GM23338 (cell line): Measurements from ENCODE around the gene FBXW7. TPM values are rescaled to one million over a fixed set of nuclear protein-coding genes. Genes with fewer than 3 reads are reported as not detected.

Experiments used
- ATAC-seq: fragments of 200-7000 bp; cut with Tn5 transposase; 3 replicates; pipeline ENCODE4 v1.9.1; 2020
- DNase-seq: peaks from one replicate; pipeline ENCODE4 v3.0.0-alpha.2; 2015; ENCODE audit warnings: low spot score
- H2AFZ ChIP-seq: fragments of 200-600 bp; sonication (generic); 2 replicates; pipeline ENCODE4 v1.8.0; 2016; ENCODE audit warnings: antibody characterized with exemption, mild to moderate bottlenecking, moderate library complexity
- H3F3A ChIP-seq: fragments of 200-600 bp; sonication (generic); replicated peaks from 2 replicates; pipeline ENCODE4 v1.8.0; 2017; ENCODE audit warnings: antibody characterized with exemption, mixed run types, low read depth
- H3K27ac ChIP-seq: fragments of 200-600 bp; sonication (generic); 2 replicates; pipeline ENCODE4 v1.6.1; 2016; ENCODE audit warnings: low read depth
- H3K27me3 ChIP-seq: fragments of 200-600 bp; sonication (generic); 2 replicates; pipeline ENCODE4 v1.8.0; 2016; ENCODE audit warnings: mild to moderate bottlenecking, mixed run types, moderate library complexity; ENCODE audit not compliant: insufficient read depth
- H3K36me3 ChIP-seq: fragments of 200-600 bp; sonication (generic); 2 replicates; pipeline ENCODE4 v1.8.0; 2016; ENCODE audit warnings: mild to moderate bottlenecking; ENCODE audit not compliant: insufficient read depth
- H3K4me1 ChIP-seq: fragments of 200-600 bp; sonication (generic); 2 replicates; pipeline ENCODE4 v1.8.0; 2016; ENCODE audit warnings: mild to moderate bottlenecking, moderate library complexity; ENCODE audit not compliant: insufficient read depth
- H3K4me2 ChIP-seq: fragments of 200-600 bp; sonication (generic); 2 replicates; pipeline ENCODE4 v1.7.1; 2017; ENCODE audit warnings: mixed run types
- H3K4me3 ChIP-seq: fragments of 200-600 bp; sonication (generic); 2 replicates; pipeline ENCODE4 v1.6.1; 2016; ENCODE audit warnings: mixed run types
- H3K79me2 ChIP-seq: fragments of 200-600 bp; sonication (generic); replicated peaks from 2 replicates; pipeline ENCODE4 v1.8.0; 2017; ENCODE audit warnings: mild to moderate bottlenecking; ENCODE audit not compliant: insufficient read depth
- H3K9me2 ChIP-seq: fragments of 200-600 bp; sonication (generic); 2 replicates; pipeline ENCODE4 v1.8.0; 2017; ENCODE audit not compliant: insufficient read depth
- H4K20me1 ChIP-seq: fragments of 200-600 bp; sonication (generic); replicated peaks from 2 replicates; pipeline ENCODE4 v1.8.0; 2017; ENCODE audit warnings: mild to moderate bottlenecking; ENCODE audit not compliant: insufficient read depth
- H3K27ac Mint-ChIP-seq: 2 replicates; pipeline ENCODE4 v1.8.0; 2020; ENCODE audit warnings: inconsistent platforms, mild to moderate bottlenecking, moderate library complexity, mixed read lengths
- H3K27me3 Mint-ChIP-seq: 3 replicates; pipeline ENCODE4 v1.8.0; 2022; ENCODE audit warnings: low read depth, mild to moderate bottlenecking, moderate library complexity, mixed read lengths, inconsistent platforms; ENCODE audit not compliant: insufficient read depth, poor library complexity
- H3K36me3 Mint-ChIP-seq: 3 replicates; pipeline ENCODE4 v1.8.0; 2021; ENCODE audit warnings: low read depth, mild to moderate bottlenecking, inconsistent platforms, moderate library complexity, mixed read lengths
- H3K4me1 Mint-ChIP-seq: 3 replicates; pipeline ENCODE4 v1.8.0; 2020; ENCODE audit warnings: mild to moderate bottlenecking, inconsistent platforms, mixed read lengths
- H3K4me3 Mint-ChIP-seq: 3 replicates; pipeline ENCODE4 v1.8.0; 2021; ENCODE audit warnings: moderate library complexity, mild to moderate bottlenecking, inconsistent platforms, mixed read lengths
- H3K9me3 Mint-ChIP-seq: 3 replicates; pipeline ENCODE4 v1.8.0; 2020; ENCODE audit warnings: moderate library complexity, mild to moderate bottlenecking, inconsistent platforms, mixed read lengths
- CREB1 ChIP-seq: fragments of 250-450 bp; sonication (Bioruptor Pico); IDR thresholded peaks from 2 replicates; pipeline ENCODE4 v1.5.0; 2020; ENCODE audit warnings: low read depth, mild to moderate bottlenecking, moderate library complexity
- CTCF ChIP-seq, 2 experiments: fragments of 200-600 bp in 1 of 2; sonication (generic) in 1 of 2; conservative IDR thresholded peaks; 2 replicates each; pipeline versions ENCODE4 v1.5.1 to v1.6.1; 2016 to 2017; ENCODE audit warnings: antibody characterized with exemption in 2 of 2, low read depth in 2 of 2, mild to moderate bottlenecking in 2 of 2, moderate library complexity in 1 of 2
- ETS1 ChIP-seq: IDR thresholded peaks from 2 replicates; pipeline ENCODE4 v1.6.1; 2016; ENCODE audit warnings: antibody characterized with exemption
- EZH2 ChIP-seq: fragments of 200-600 bp; sonication (generic); IDR thresholded peaks from one replicate; pipeline ENCODE4 v1.8.0; 2017; ENCODE audit warnings: antibody characterized with exemption, mild to moderate bottlenecking, low read depth; ENCODE audit not compliant: unreplicated experiment
- EZH2phosphoT487 ChIP-seq: fragments of 200-600 bp; sonication (generic); IDR thresholded peaks from one replicate; pipeline ENCODE4 v1.8.1; 2018; ENCODE audit warnings: antibody characterized with exemption; ENCODE audit not compliant: unreplicated experiment
- NANOG ChIP-seq: IDR thresholded peaks from 2 replicates; pipeline ENCODE4 v1.6.1; 2016; ENCODE audit warnings: antibody characterized with exemption, borderline replicate concordance
- POLR2AphosphoS5 ChIP-seq: IDR thresholded peaks from 2 replicates; pipeline ENCODE4 v1.6.1; 2016; ENCODE audit warnings: antibody characterized with exemption, low read depth
- REST ChIP-seq: IDR thresholded peaks from one replicate; pipeline ENCODE4 v1.6.1; 2018; ENCODE audit warnings: antibody characterized with exemption; ENCODE audit not compliant: unreplicated experiment
- STAT1 ChIP-seq: IDR thresholded peaks from one replicate; pipeline ENCODE4 v1.6.1; 2016; ENCODE audit warnings: antibody characterized with exemption; ENCODE audit not compliant: unreplicated experiment
- ZNF114 ChIP-seq: fragments of 250-450 bp; sonication (Bioruptor Pico); IDR thresholded peaks from 2 replicates; pipeline ENCODE4 v1.5.0; 2020; ENCODE audit warnings: mild to moderate bottlenecking, moderate library complexity
- ZNF331 ChIP-seq: fragments of 250-450 bp; sonication (Bioruptor Pico); IDR thresholded peaks from 2 replicates; pipeline ENCODE4 v1.5.0; 2020; ENCODE audit warnings: low read depth, mild to moderate bottlenecking, moderate library complexity
- ZNF462 ChIP-seq: fragments of 250-450 bp; sonication (Bioruptor Pico); IDR thresholded peaks from 2 replicates; pipeline ENCODE4 v1.5.0; 2020; ENCODE audit warnings: mild to moderate bottlenecking, moderate library complexity
- polyA plus RNA-seq: library from polyadenylated mRNA; unstranded; fragments of >200 nt; fragmentation: Nextera tagmentation; extraction: Ambion mirVana; gene quantifications from 2 replicates; pipeline ENCODE4 v1.2.1, GENCODE V29; 2016
- total RNA-seq: library from RNA; depleted of rRNA; stranded (reverse); fragments of >200 nt; shearing (Covaris generic); gene quantifications from 2 replicates; pipeline ENCODE4 v1.2.3, GENCODE V29; 2014

Gene FBXW7
- total and polyA plus RNA-seq, 2 experiments from 2014 or later: 25.8 to 34.7 TPM

GRCh38 chr4:152522245-152522644 is 13.6 kb downstream of the FBXW7 start (continued):
- no peak for TF ChIP-seq REST
- no peak for TF ChIP-seq STAT1
- no peak for TF ChIP-seq ETS1
- TF ChIP-seq POLR2AphosphoS5: no peak
- no peak for TF ChIP-seq EZH2
- TF ChIP-seq EZH2phosphoT487: no peak
- no peak for TF ChIP-seq CTCF (conservative IDR thresholded peaks at IDR 0.05; ENCODE audit: low read depth in 2 of 2)

DNA sequence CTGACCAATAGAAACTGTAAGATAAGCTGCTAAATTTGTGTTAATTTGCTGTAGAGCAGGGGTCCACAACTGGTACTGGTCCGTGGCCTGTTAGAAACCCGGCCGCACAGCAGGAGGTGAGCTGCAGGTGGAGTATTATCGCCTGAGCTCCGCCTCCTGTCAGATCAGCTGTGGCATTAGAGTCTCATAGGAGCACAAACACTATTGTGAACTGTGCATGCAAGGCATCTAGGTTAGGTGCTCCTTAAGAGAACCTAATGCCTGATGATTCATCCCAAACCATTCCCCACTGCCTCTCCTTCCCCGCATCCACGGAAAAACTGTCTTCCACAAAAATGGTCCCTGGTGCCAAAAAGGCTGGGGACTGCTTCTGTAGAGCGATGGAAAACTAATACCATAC is 19.7 kb downstream of the FBXW7 start:
- Histone ChIP-seq H3K36me3 (no peaks in the 10 kb centered on the region), H3F3A (no peaks in the 10 kb centered on the region), H3K27me3 (no peaks in the 10 kb centered on the region), H3K4me3 (no peak overlapping the region), H3K4me2 (no peak overlapping the region), H3K4me1 (peaks cover 28% of the 10 kb centered on the region), H3K27ac (no peak overlapping the region), H3K9me2 (no peaks in the 10 kb centered on the region), H3K79me2 (peaks cover 94% of the 10 kb centered on the region), H4K20me1 (no peaks in the 10 kb centered on the region; the same call in 1 of the 2 replicates), H2AFZ (no peak overlapping the region)
- H3K9me3 Mint-ChIP-seq: no peaks in the 10 kb centered on the region
- peak; percentile 47 for ATAC-seq
- H3K4me3 Mint-ChIP-seq: no peak overlapping the region
- DNase-seq: peak; percentile 30
- no peaks in the 10 kb centered on the region for H3K36me3 Mint-ChIP-seq
- H3K27ac Mint-ChIP-seq: peak overlapping the region; percentile 87; the same call in 1 of the 2 replicates
- H3K27me3 Mint-ChIP-seq: peaks cover 4% of the 10 kb centered on the region
- H3K4me1 Mint-ChIP-seq: peaks cover 35% of the 10 kb centered on the region
- TF ChIP-seq NANOG: no peak
- TF ChIP-seq ZNF462 (CRISPR knock-in tag): no peak
- TF ChIP-seq CREB1 (CRISPR knock-in tag): no peak
- TF ChIP-seq STAT1: no peak
- TF ChIP-seq ZNF114 (CRISPR knock-in tag): no peak
- no peak for TF ChIP-seq ZNF331
- TF ChIP-seq POLR2AphosphoS5: no peak
